Measurements from ENCODE around the gene POU5F1. TPM values are rescaled to one million over a fixed set of nuclear protein-coding genes. Genes with fewer than 3 reads are reported as not detected.

The POU5F1 gene
- total RNA-seq, 4 donors from 2014 or later: 0.67 to 2.8 (median 1.8) TPM; not detected in 1

DNA sequence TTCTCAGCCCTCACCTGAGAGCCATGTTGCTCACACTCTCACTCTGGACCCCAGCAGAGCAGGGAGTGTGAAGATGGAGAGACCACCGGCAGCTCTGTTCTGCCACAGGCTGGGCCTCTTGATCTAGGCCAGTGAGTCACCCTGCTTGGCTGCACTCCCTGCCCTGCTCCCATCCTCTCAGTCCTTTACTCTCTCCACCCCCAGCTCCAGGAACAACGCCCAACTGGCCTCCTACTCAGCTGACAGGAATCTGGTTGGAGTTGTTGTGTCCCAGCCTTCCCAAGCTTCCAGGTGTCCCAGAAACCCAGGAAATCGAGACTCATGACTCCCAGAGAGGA, 56.0 kb downstream of the POU5F1 start, which contains the start of gene PSORS1C1:
Gene PSORS1C1, plus strand, starts transcription at position 260 of the 338 bp plus-strand sequence. CDS start 14,833 bp downstream, outside the sequence.
- peak; percentile 91 to 96 for DNase-seq
- peak within 1 kb of the TSS; percentile 21 to 25 for H3K4me3 ChIP-seq
- H3K27ac ChIP-seq: peak within 1 kb of the TSS; percentile 91 to 92
- no peaks in the 10 kb centered on the region for H3K9me3 ChIP-seq
- no peaks in the 10 kb centered on the region for H3K36me3 ChIP-seq
- intact Hi-C loops (cut with DNase I; ENCODE audit: low total_unique reads): no loop called here
- H3K4me1 ChIP-seq: peaks cover 0 to 8% of the 10 kb centered on the region in 2 donors
- peak in 1 of 2 donors; percentile 15 for TF ChIP-seq POLR2A (IDR thresholded peaks at IDR 0.05)
- peak in 1 of 4 experiments; percentile 2 for TF ChIP-seq CTCF (IDR thresholded peaks at IDR 0.05)
- no peaks in the 10 kb centered on the region for H3K27me3 ChIP-seq

Small RNAs within 50 kb of the gene (small RNA-seq; reads per million reads assigned to genes)
- not detected for gene POLR2LP1

Other genes with a start within 250 kb of the POU5F1 start
- 1 to 10 TPM in 1 of 4 donors, not detected in 3; 1.1 TPM for gene SFTA2, start 238.5 kb downstream of the POU5F1 start, total RNA-seq
- under 1 TPM in 1 of 4 donors, not detected in 3; under 0.01 TPM for gene MUCL3, start 229.7 kb downstream of the POU5F1 start, total RNA-seq
- gene MUC21, start 187.0 kb downstream of the POU5F1 start, total RNA-seq: under 1 TPM in 2 of 4 donors, not detected in 2; 0.28 to 0.59 TPM
- not detected for gene MUC22, start 160.2 kb downstream of the POU5F1 start, total RNA-seq
- gene C6orf15, start 58.1 kb downstream of the POU5F1 start, total RNA-seq: under 1 TPM in 1 of 4 donors, not detected in 3; 0.35 TPM
- 1 to 10 TPM in 1 of 4 donors, under 1 TPM in 3; under 0.01 to 4.5 (median 0.54) TPM for gene PSORS1C1, start 55.9 kb downstream of the POU5F1 start, total RNA-seq
- under 1 TPM in 1 of 4 donors, not detected in 3; 0.28 TPM for gene CDSN, start 50.2 kb downstream of the POU5F1 start, total RNA-seq
- gene PSORS1C2, start 31.6 kb downstream of the POU5F1 start, total RNA-seq: not detected
- 10 to 100 TPM in 2 of 4 donors, 1 to 10 TPM in 1, under 1 TPM in 1; 0.59 to 28.1 (median 12.5) TPM for gene CCHCR1, start 12.9 kb downstream of the POU5F1 start, total RNA-seq
- 10 to 100 TPM in 3 of 4 donors, 1 to 10 TPM in 1; 3.6 to 22.3 (median 12.6) TPM for gene TCF19, start 12.1 kb downstream of the POU5F1 start, total RNA-seq
- gene HLA-C, start 101.4 kb upstream of the POU5F1 start, total RNA-seq: 100 to 1,000 TPM; 209 to 650 (median 336) TPM
- 1,000 to 10,000 TPM in 1 of 4 donors, 100 to 1,000 TPM in 3; 134 to 1,272 (median 737) TPM for gene HLA-B, start 186.5 kb upstream of the POU5F1 start, total RNA-seq
- gene MICA, start 232.9 kb upstream of the POU5F1 start, total RNA-seq: 10 to 100 TPM in 3 of 4 donors, 1 to 10 TPM in 1; 9.1 to 31.7 (median 17.2) TPM

Data from uterus (tissue), 4 donors.